ENCODE data around the gene RSAD1. TPM values are rescaled to one million over a fixed set of nuclear protein-coding genes. Genes with fewer than 3 reads are reported as not detected.

The RSAD1 gene
- total and polyA plus RNA-seq, 2 donors (not counting 3 experiments of a cell fraction or from before 2014, with no cell fraction given): 20.3 to 35.5 TPM

DNA sequence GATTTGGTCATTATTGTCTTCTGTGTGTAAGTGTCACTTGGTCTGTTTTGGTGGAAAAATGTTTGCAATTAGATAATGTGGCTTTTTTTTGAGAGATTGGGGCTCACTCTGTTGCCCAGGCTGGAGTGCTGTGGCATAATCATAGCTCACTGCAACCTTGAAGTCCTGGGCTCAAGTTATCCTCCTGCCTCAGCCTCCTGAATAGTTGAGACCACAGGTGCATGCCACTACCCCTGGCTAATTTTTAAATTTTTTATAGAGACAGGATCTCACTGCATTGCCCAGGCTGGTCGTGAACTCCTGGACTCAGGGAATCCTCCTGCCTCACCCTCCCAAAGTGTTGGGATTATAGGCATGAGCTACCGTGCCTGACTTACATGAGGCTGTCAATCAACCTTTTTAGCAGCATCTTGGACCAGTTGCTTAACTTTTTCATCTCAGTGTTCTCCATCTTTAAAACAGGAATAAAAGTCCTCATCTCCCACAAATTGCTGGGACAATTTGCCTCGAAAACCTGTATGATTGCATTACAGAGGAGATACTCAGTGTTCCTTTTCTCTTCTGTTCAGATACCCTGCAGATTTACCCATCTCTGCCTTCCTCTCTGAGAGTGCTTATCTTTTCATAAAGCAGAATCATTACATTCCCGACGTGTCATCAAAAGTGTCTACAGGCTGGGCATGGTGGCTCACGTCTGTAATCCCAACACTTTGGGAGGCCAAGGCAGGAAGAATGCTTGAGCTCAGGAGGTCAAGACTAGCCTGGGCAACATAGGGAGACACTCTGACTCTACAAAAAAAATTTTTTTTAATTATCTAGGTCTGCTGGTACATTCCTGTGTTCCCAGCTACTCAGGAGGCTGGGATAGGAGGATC lies 33.6 kb upstream of the RSAD1 start:
- POLR2A ChIA-PET: no interaction called here

More for the DNA sequence above, 33.6 kb upstream of the RSAD1 start:
- no peak overlapping the region for H2AFZ ChIP-seq (ENCODE audit: low read depth, low read length)
- H3K36me3 ChIP-seq (ENCODE audit: control insufficient read depth in 2 of 2, extremely low read depth in 1 of 2, insufficient read depth in 2 of 2, low read length in 2 of 2): no peaks in the 10 kb centered on the region
- FAIRE-seq (no peak), DNase-seq (ENCODE audit: low read depth, low spot score) (no peak)
- no peaks in the 10 kb centered on the region for H3K9me1 ChIP-seq (replicated peaks; ENCODE audit: control insufficient read depth, extremely low read depth, insufficient read depth, low read length)
- intact Hi-C loops (cut with micrococcal nuclease): no loop called here
- H3K4me1 ChIP-seq (ENCODE audit: control insufficient read depth, extremely low read depth, insufficient read depth, low read length): no peaks in the 10 kb centered on the region
- H3K27me3 ChIP-seq (ENCODE audit: control insufficient read depth in 2 of 2, insufficient read depth in 2 of 2, low read length in 2 of 2): no peaks in the 10 kb centered on the region
- BruUV-seq (replicated peaks): no TSS peak
- no peak overlapping the region for H3K4me2 ChIP-seq (ENCODE audit: insufficient read depth, low read length)
- H3K4me3 ChIP-seq (replicated peaks in 1 of 3; ENCODE audit: insufficient read depth in 1 of 3, low read depth in 1 of 3, low read length in 3 of 3): no peak overlapping the region
- no peaks in the 10 kb centered on the region for H3K9me3 ChIP-seq (replicated peaks; ENCODE audit: control insufficient read depth, insufficient read depth, low read length)
- CTCF ChIA-PET: interaction anchor here (0.7 to 2.1 kb wide), 4 partner anchors 11 to 49 kb away, joined by 3 to 7 read pairs (median 4); partner anchors contain the start of genes CHAD and LRRC59
- H3K9ac ChIP-seq (replicated peaks; ENCODE audit: extremely low read depth, insufficient read depth, low read length): no peak overlapping the region
- H4K20me1 ChIP-seq (replicated peaks; ENCODE audit: control insufficient read depth, extremely low read depth, insufficient read depth, low read length): no peaks in the 10 kb centered on the region
- dilution Hi-C loops (cut with MboI; ENCODE audit: extremely low pct_ligation_motif_present, low sequenced_read_pairs): no loop called here
- TF ChIP-seq POLR2AphosphoS5 (IDR thresholded peaks at IDR 0.05; ENCODE audit: insufficient read depth, low read depth, low read length): no peak
- no peak for TF ChIP-seq MYC (IDR thresholded peaks at IDR 0.05; ENCODE audit: low read depth, low read length)
- TF ChIP-seq EZH2 (IDR thresholded peaks at IDR 0.05; ENCODE audit: borderline replicate concordance, low read depth, low read length, severe bottlenecking): no peak
- no peak for TF ChIP-seq FOS (IDR thresholded peaks at IDR 0.05; ENCODE audit: borderline replicate concordance, insufficient read depth, low read length)
- no peak for TF ChIP-seq JUN (IDR thresholded peaks at IDR 0.05; ENCODE audit: borderline replicate concordance, insufficient read depth, insufficient read length, low read depth)
- TF ChIP-seq GATA2 (IDR thresholded peaks at IDR 0.05; ENCODE audit: insufficient read depth, insufficient read length, low read depth, low read length): no peak
- no peak for TF ChIP-seq POLR2A (IDR thresholded peaks at IDR 0.05; ENCODE audit: low read depth, low read length)
- TF ChIP-seq, protein P1, sequence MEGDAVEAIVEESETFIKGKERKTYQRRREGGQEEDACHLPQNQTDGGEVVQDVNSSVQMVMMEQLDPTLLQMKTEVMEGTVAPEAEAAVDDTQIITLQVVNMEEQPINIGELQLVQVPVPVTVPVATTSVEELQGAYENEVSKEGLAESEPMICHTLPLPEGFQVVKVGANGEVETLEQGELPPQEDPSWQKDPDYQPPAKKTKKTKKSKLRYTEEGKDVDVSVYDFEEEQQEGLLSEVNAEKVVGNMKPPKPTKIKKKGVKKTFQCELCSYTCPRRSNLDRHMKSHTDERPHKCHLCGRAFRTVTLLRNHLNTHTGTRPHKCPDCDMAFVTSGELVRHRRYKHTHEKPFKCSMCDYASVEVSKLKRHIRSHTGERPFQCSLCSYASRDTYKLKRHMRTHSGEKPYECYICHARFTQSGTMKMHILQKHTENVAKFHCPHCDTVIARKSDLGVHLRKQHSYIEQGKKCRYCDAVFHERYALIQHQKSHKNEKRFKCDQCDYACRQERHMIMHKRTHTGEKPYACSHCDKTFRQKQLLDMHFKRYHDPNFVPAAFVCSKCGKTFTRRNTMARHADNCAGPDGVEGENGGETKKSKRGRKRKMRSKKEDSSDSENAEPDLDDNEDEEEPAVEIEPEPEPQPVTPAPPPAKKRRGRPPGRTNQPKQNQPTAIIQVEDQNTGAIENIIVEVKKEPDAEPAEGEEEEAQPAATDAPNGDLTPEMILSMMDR (IDR thresholded peaks at IDR 0.05; ENCODE audit: extremely low read depth in 1 of 2, insufficient read depth in 1 of 2, low read depth in 1 of 2, low read length in 2 of 2): no peak
- TF ChIP-seq, protein P2, sequence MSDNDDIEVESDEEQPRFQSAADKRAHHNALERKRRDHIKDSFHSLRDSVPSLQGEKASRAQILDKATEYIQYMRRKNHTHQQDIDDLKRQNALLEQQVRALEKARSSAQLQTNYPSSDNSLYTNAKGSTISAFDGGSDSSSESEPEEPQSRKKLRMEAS (IDR thresholded peaks at IDR 0.05; ENCODE audit: insufficient read depth, insufficient read length): no peak
- H3K27ac ChIP-seq (ENCODE audit: insufficient read depth, low read depth, low read length): no peak overlapping the region
- no peaks in the 10 kb centered on the region for H3K79me2 ChIP-seq (ENCODE audit: control insufficient read depth, insufficient read depth, low read length)
